Measurements from ENCODE around the gene PEPD.

DNA sequence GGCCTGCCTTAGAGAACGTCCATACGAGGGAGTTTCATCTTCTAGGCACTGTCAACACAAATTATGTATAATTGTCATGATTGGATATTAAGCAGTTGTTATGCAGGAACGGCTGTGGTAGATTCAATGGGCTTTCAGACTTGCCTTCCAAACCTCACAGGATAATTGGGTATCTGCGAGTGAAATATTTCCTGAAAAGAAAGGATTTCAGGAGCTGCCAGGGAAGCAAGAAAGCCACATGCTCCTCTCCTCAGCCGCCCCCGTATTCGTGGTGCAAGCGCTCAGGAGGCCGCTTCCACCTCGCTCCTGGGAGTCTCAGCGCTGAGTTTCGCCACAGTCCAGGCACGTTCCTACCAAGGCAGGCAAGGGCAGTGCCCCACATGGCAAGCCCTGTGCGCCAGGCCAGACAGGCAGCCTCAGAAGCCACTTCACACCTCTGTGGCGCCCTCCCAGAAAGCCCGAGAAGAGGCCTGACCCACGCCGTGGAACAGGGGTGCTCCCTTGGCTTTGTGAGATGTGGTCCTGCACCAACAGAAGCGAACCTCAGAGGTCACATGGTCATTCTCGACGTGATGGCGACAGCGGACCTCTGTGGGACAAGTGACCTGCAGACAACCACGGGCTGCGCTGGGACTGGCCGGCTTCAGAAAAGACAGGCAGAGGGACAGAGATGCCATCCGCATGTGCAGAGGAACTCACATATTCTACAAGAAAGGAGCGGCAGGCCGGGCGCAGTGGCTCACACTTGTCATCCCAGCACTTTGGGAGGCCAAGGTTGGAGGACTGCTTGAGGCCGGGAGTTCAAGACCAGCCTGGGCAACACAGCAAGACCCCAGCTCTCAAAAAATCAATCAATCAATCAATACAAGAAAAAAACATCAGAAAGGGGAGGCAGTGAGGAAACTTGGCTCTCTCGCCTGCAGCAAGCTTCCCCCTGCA lies 106.7 kb downstream of the PEPD start:
- TF ChIP-seq POLR2A (IDR thresholded peaks at IDR 0.05): no peak
- TF ChIP-seq, protein P1, sequence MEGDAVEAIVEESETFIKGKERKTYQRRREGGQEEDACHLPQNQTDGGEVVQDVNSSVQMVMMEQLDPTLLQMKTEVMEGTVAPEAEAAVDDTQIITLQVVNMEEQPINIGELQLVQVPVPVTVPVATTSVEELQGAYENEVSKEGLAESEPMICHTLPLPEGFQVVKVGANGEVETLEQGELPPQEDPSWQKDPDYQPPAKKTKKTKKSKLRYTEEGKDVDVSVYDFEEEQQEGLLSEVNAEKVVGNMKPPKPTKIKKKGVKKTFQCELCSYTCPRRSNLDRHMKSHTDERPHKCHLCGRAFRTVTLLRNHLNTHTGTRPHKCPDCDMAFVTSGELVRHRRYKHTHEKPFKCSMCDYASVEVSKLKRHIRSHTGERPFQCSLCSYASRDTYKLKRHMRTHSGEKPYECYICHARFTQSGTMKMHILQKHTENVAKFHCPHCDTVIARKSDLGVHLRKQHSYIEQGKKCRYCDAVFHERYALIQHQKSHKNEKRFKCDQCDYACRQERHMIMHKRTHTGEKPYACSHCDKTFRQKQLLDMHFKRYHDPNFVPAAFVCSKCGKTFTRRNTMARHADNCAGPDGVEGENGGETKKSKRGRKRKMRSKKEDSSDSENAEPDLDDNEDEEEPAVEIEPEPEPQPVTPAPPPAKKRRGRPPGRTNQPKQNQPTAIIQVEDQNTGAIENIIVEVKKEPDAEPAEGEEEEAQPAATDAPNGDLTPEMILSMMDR (IDR thresholded peaks at IDR 0.05 in 4 of 5, conservative IDR thresholded peaks at IDR 0.05 in 1 of 5): no peak
